ENCODE measurements around the gene NARF.
"Not testable (repeated sequence)": the region's sequence is repeated elsewhere in the genome, so short reads cannot be mapped to it uniquely, and the experiment has no call there.

NARF gene

GRCh38 chr17:82536512-82537201 is 78.1 kb downstream of the NARF start:
- DNase-seq (ENCODE audit: low spot score): peak; percentile 36

GRCh38 chr17:82537228-82537627 is 78.7 kb downstream of the NARF start:
- not testable (repeated sequence) for DNase-seq (ENCODE audit: low spot score)

GRCh38 chr17:82539076-82539475 is 80.5 kb downstream of the NARF start:
- DNase-seq (ENCODE audit: low spot score): not testable (repeated sequence)

Measured in hepatic stellate cell (primary cell).